H9 (cell line): Measurements from ENCODE around the gene ALG12. TPM values are rescaled to one million over a fixed set of nuclear protein-coding genes. Genes with fewer than 3 reads are reported as not detected.

Experiments used
- DNase-seq: peaks from one replicate; pipeline ENCODE4 v3.0.0-alpha.2; 2017
- H2AFZ ChIP-seq: one replicate; pipeline ENCODE4 v1.6.1; 2013; ENCODE audit warnings: mild to moderate bottlenecking, low read length, control low read depth, moderate library complexity
- H2AK5ac ChIP-seq: 2 replicates; pipeline ENCODE4 v1.6.1; 2013; ENCODE audit warnings: low read length, control low read depth, mixed read lengths; ENCODE audit not compliant: insufficient read length
- H2BK120ac ChIP-seq: one replicate; pipeline ENCODE4 v1.6.1; 2013; ENCODE audit warnings: low read depth, mild to moderate bottlenecking, low read length, control low read depth, inconsistent platforms; ENCODE audit not compliant: poor library complexity, severe bottlenecking
- H2BK12ac ChIP-seq: 2 replicates; pipeline ENCODE4 v1.6.1; 2013; ENCODE audit warnings: low read length, control low read depth, mixed read lengths, low read depth; ENCODE audit not compliant: insufficient read length
- H2BK15ac ChIP-seq: 2 replicates; pipeline ENCODE4 v1.6.1; 2013; ENCODE audit warnings: low read depth, low read length, control low read depth
- H2BK20ac ChIP-seq: one replicate; pipeline ENCODE4 v1.6.1; 2013; ENCODE audit warnings: low read depth, mild to moderate bottlenecking, low read length, control low read depth, inconsistent platforms; ENCODE audit not compliant: poor library complexity, severe bottlenecking
- H2BK5ac ChIP-seq: 2 replicates; pipeline ENCODE4 v1.6.1; 2013; ENCODE audit warnings: low read length, control low read depth, mixed read lengths; ENCODE audit not compliant: insufficient read length
- H3K14ac ChIP-seq: 2 replicates; pipeline ENCODE4 v1.6.1; 2013; ENCODE audit warnings: low read length, control low read depth; ENCODE audit not compliant: insufficient read depth
- H3K18ac ChIP-seq: 2 replicates; pipeline ENCODE4 v1.6.1; 2013; ENCODE audit warnings: low read depth, mild to moderate bottlenecking, mixed read lengths, low read length, control low read depth; ENCODE audit not compliant: insufficient read length
- H3K23ac ChIP-seq: 2 replicates; pipeline ENCODE4 v1.6.1; 2013; ENCODE audit warnings: low read length, control low read depth, mixed read lengths, low read depth; ENCODE audit not compliant: insufficient read length
- H3K23me2 ChIP-seq: 2 replicates; pipeline ENCODE4 v1.6.1; 2013; ENCODE audit warnings: low read depth, mild to moderate bottlenecking, mixed read lengths, low read length, control low read depth; ENCODE audit not compliant: insufficient read length, poor library complexity, severe bottlenecking
- H3K27ac ChIP-seq: 2 replicates; pipeline ENCODE4 v1.5.1; 2013; ENCODE audit warnings: low read length, control low read depth, mixed read lengths, low read depth; ENCODE audit not compliant: insufficient read length
- H3K27me3 ChIP-seq: 2 replicates; pipeline ENCODE4 v1.6.1; 2013; ENCODE audit warnings: low read length, control low read depth, inconsistent platforms; ENCODE audit not compliant: insufficient read depth
- H3K4ac ChIP-seq: 2 replicates; pipeline ENCODE4 v1.6.1; 2013; ENCODE audit warnings: low read depth, mild to moderate bottlenecking, control low read depth, inconsistent platforms, low read length, moderate library complexity
- H3K4me1 ChIP-seq: 2 replicates; pipeline ENCODE4 v1.6.1; 2013; ENCODE audit warnings: low read length, control low read depth, inconsistent platforms; ENCODE audit not compliant: insufficient read depth
- H3K4me2 ChIP-seq: 2 replicates; pipeline ENCODE4 v1.6.1; 2013; ENCODE audit warnings: low read length, control low read depth, mixed read lengths; ENCODE audit not compliant: insufficient read length, insufficient read depth
- H3K56ac ChIP-seq: 2 replicates; pipeline ENCODE4 v1.6.1; 2013; ENCODE audit warnings: low read depth, mild to moderate bottlenecking, mixed read lengths, low read length, control low read depth; ENCODE audit not compliant: insufficient read length
- H3K79me1 ChIP-seq: 2 replicates; pipeline ENCODE4 v1.6.1; 2013; ENCODE audit warnings: low read depth, mild to moderate bottlenecking, moderate library complexity, low read length, control low read depth, inconsistent platforms; ENCODE audit not compliant: insufficient read depth, poor library complexity, severe bottlenecking
- H3K79me2 ChIP-seq: 2 replicates; pipeline ENCODE4 v1.6.1; 2013; ENCODE audit warnings: low read length, control low read depth, inconsistent platforms; ENCODE audit not compliant: insufficient read depth
- H3K9ac ChIP-seq: 2 replicates; pipeline ENCODE4 v1.6.1; 2013; ENCODE audit warnings: low read length, control low read depth, mixed read lengths; ENCODE audit not compliant: insufficient read length; ENCODE audit errors: extremely low read depth
- H3K9me3 ChIP-seq: one replicate; pipeline ENCODE4 v1.6.1; 2013; ENCODE audit warnings: low read depth, low read length, inconsistent platforms; ENCODE audit not compliant: control insufficient read depth
- H3T11ph ChIP-seq: one replicate; pipeline ENCODE4 v1.6.1; 2013; ENCODE audit warnings: mild to moderate bottlenecking, low read length, control low read depth, inconsistent platforms
- H4K20me1 ChIP-seq: one replicate; pipeline ENCODE4 v1.6.1; 2013; ENCODE audit not compliant: control insufficient read depth, insufficient read length, insufficient read depth
- H4K5ac ChIP-seq: 2 replicates; pipeline ENCODE4 v1.6.1; 2013; ENCODE audit warnings: low read depth, mild to moderate bottlenecking, mixed read lengths, low read length, control low read depth; ENCODE audit not compliant: insufficient read length
- H4K8ac ChIP-seq: replicated peaks from 2 replicates; pipeline ENCODE4 v1.6.1; 2013; ENCODE audit warnings: low read length, control low read depth, mixed read lengths, low read depth; ENCODE audit not compliant: insufficient read length
- H4K91ac ChIP-seq: 2 replicates; pipeline ENCODE4 v1.6.1; 2013; ENCODE audit warnings: low read depth, mild to moderate bottlenecking, moderate library complexity, mixed read lengths, low read length, control low read depth; ENCODE audit not compliant: insufficient read length
- H3K27ac Mint-ChIP-seq, 3 experiments: 2 replicates in 2 of 3; 3 replicates in 1 of 3; pipeline ENCODE4 v1.8.0; 2020 to 2021; ENCODE audit warnings: mixed read lengths in 3 of 3, mild to moderate bottlenecking in 1 of 3, moderate library complexity in 1 of 3
- H3K27me3 Mint-ChIP-seq: 2 replicates; pipeline ENCODE4 v1.8.0; 2021; ENCODE audit warnings: low read depth, mild to moderate bottlenecking, moderate library complexity, mixed read lengths
- H3K36me3 Mint-ChIP-seq, 3 experiments: 2 replicates in 2 of 3; 3 replicates in 1 of 3; pipeline ENCODE4 v1.8.0; 2020 to 2021; ENCODE audit warnings: low read depth in 3 of 3, mixed read lengths in 3 of 3; ENCODE audit not compliant: insufficient read depth in 1 of 3
- H3K4me1 Mint-ChIP-seq, 2 experiments: 2 replicates each; pipeline ENCODE4 v1.8.0; 2020; ENCODE audit warnings: mixed read lengths in 2 of 2
- H3K4me3 Mint-ChIP-seq, 2 experiments: 2 replicates in 1 of 2; 3 replicates in 1 of 2; pipeline ENCODE4 v1.8.0; 2020 to 2021; ENCODE audit warnings: mild to moderate bottlenecking in 2 of 2, mixed read lengths in 2 of 2, moderate library complexity in 1 of 2
- H3K9me3 Mint-ChIP-seq, 2 experiments: 2 replicates in 1 of 2; 3 replicates in 1 of 2; pipeline ENCODE4 v1.8.0; 2020; ENCODE audit warnings: mild to moderate bottlenecking in 2 of 2, mixed read lengths in 2 of 2, moderate library complexity in 1 of 2
- WGBS: extraction: QIAGEN DNeasy Blood & Tissue Kit; methylation state at CpG from one replicate; pipeline ENCODE4 v1.1.7; 2013; ENCODE audit warnings: missing lambda C conversion rate, low lambda C conversion rate, mixed read lengths; ENCODE audit not compliant: insufficient read length; ENCODE audit errors: extremely low coverage; 5-methylcytosine and 5-hydroxymethylcytosine counted together
- total RNA-seq: library from RNA; stranded (reverse); gene quantifications from 2 replicates; pipeline ENCODE4 v1.2.1, GENCODE V29; 2021
- TF ChIP-seq, protein P1 (sequence below): fragments of 200-600 bp; sonication (generic); conservative IDR thresholded peaks from 3 replicates; pipeline ENCODE4 v1.8.0; 2021; ENCODE audit warnings: antibody characterized with exemption, mild to moderate bottlenecking

Gene ALG12
- total RNA-seq, 1 experiment from 2014 or later: 19.2 TPM

DNA sequence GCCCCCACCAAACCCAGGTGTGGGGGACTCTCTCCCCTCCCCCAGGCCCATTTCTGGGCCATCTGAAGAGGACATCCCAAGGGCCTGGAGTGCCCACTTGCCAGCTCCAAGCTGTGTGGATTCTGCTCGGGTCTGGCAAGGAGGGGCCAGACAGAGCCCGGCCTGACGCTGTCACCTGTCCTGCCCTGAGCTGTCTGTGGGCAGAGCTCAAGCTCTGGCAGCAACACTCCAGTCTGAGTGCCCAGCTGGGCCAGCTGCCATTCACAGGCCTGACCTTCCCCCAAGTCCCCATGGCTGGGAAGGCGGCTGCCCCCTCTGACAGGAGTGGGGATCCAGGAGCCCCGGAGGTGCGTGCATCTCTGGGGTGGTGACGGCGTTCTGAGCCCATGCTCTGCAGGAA is 36.1 kb upstream of the ALG12 start:
- no peak overlapping the region for H3K56ac ChIP-seq
- WGBS: no CpG with 5 or more reads among the region's 8 CpGs
- no peak overlapping the region for H3K14ac ChIP-seq
- H3K9ac ChIP-seq: no peak overlapping the region
- no peak overlapping the region for H2BK20ac ChIP-seq
- H3K9me3 ChIP-seq: no peaks in the 10 kb centered on the region
- no peak overlapping the region for H3K23ac ChIP-seq
- H4K20me1 ChIP-seq: no peaks in the 10 kb centered on the region
- TF ChIP-seq, protein P1, sequence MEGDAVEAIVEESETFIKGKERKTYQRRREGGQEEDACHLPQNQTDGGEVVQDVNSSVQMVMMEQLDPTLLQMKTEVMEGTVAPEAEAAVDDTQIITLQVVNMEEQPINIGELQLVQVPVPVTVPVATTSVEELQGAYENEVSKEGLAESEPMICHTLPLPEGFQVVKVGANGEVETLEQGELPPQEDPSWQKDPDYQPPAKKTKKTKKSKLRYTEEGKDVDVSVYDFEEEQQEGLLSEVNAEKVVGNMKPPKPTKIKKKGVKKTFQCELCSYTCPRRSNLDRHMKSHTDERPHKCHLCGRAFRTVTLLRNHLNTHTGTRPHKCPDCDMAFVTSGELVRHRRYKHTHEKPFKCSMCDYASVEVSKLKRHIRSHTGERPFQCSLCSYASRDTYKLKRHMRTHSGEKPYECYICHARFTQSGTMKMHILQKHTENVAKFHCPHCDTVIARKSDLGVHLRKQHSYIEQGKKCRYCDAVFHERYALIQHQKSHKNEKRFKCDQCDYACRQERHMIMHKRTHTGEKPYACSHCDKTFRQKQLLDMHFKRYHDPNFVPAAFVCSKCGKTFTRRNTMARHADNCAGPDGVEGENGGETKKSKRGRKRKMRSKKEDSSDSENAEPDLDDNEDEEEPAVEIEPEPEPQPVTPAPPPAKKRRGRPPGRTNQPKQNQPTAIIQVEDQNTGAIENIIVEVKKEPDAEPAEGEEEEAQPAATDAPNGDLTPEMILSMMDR: no peak
- no peak overlapping the region for H2AK5ac ChIP-seq
- H3T11ph ChIP-seq: no peak overlapping the region
- H3K27ac ChIP-seq: no peak overlapping the region
- Mint-ChIP-seq H3K9me3 (no peaks in the 10 kb centered on the region), H3K36me3 (no peaks in the 10 kb centered on the region; a peak in 1 of 7 replicates), H3K27ac (no peak overlapping the region), H3K4me1 (peaks cover 0 to 16% of the 10 kb centered on the region in 2 experiments; a peak in 3 of 4 replicates), H3K27me3 (peaks cover 4% of the 10 kb centered on the region), H3K4me3 (no peak overlapping the region)
- H2BK120ac ChIP-seq: no peak overlapping the region
- H2BK15ac ChIP-seq: no peak overlapping the region
- H4K8ac ChIP-seq: no peak overlapping the region
- H3K4ac ChIP-seq: no peak overlapping the region
- no peaks in the 10 kb centered on the region for H3K27me3 ChIP-seq
- H3K18ac ChIP-seq: no peak overlapping the region
- no peak overlapping the region for H2BK12ac ChIP-seq
- H3K4me1 ChIP-seq: no peaks in the 10 kb centered on the region
- H4K5ac ChIP-seq: no peak overlapping the region
- no peak overlapping the region for H2AFZ ChIP-seq
- H4K91ac ChIP-seq: no peak overlapping the region
- no peaks in the 10 kb centered on the region for H3K23me2 ChIP-seq
- DNase-seq: no peak
- H2BK5ac ChIP-seq: no peak overlapping the region
- H3K79me1 ChIP-seq: no peaks in the 10 kb centered on the region
- no peaks in the 10 kb centered on the region for H3K79me2 ChIP-seq
- H3K4me2 ChIP-seq: no peak overlapping the region
